GM23248 (cell line): ENCODE measurements around the gene XKRX. TPM values are rescaled to one million over a fixed set of nuclear protein-coding genes. Genes with fewer than 3 reads are reported as not detected.
A peak's percentile ranks its signal among the peaks of the same experiment; 100 is the strongest.

Experiments
- DNase-seq: peaks from one replicate; pipeline ENCODE4 v3.0.0-alpha.2; 2015
- H2AFZ ChIP-seq: fragments of 200-600 bp; sonication (generic); 2 replicates; pipeline ENCODE4 v1.6.1; 2016; ENCODE audit warnings: antibody characterized with exemption
- H3F3A ChIP-seq: fragments of 200-600 bp; sonication (generic); 2 replicates; pipeline ENCODE4 v1.6.1; 2016; ENCODE audit warnings: mild to moderate bottlenecking, antibody characterized with exemption, mixed run types; ENCODE audit not compliant: insufficient read depth
- H3K27ac ChIP-seq: fragments of 200-600 bp; sonication (generic); 2 replicates; pipeline ENCODE4 v1.5.1; 2016; ENCODE audit warnings: mild to moderate bottlenecking
- H3K27me3 ChIP-seq: fragments of 200-600 bp; sonication (generic); replicated peaks from 2 replicates; pipeline ENCODE4 v1.6.1; 2016; ENCODE audit warnings: mild to moderate bottlenecking; ENCODE audit not compliant: insufficient read depth
- H3K36me3 ChIP-seq: fragments of 200-600 bp; sonication (generic); 2 replicates; pipeline ENCODE4 v1.6.1; 2016; ENCODE audit warnings: low read depth, mild to moderate bottlenecking
- H3K4me1 ChIP-seq: fragments of 200-600 bp; sonication (generic); 2 replicates; pipeline ENCODE4 v1.6.1; 2016; ENCODE audit warnings: mild to moderate bottlenecking; ENCODE audit not compliant: insufficient read depth
- H3K4me2 ChIP-seq: fragments of 200-600 bp; sonication (generic); one replicate; pipeline ENCODE4 v1.6.1; 2016; ENCODE audit warnings: mild to moderate bottlenecking; ENCODE audit not compliant: unreplicated experiment
- H3K4me3 ChIP-seq: fragments of 200-600 bp; sonication (generic); 2 replicates; pipeline ENCODE4 v1.5.1; 2016; ENCODE audit warnings: mild to moderate bottlenecking
- H3K79me2 ChIP-seq: fragments of 200-600 bp; sonication (generic); 2 replicates; pipeline ENCODE4 v1.6.1; 2016; ENCODE audit warnings: mild to moderate bottlenecking; ENCODE audit not compliant: insufficient read depth
- H3K9ac ChIP-seq: fragments of 200-600 bp; sonication (generic); 2 replicates; pipeline ENCODE4 v1.6.1; 2016; ENCODE audit warnings: mild to moderate bottlenecking
- H3K9me2 ChIP-seq: fragments of 200-600 bp; sonication (generic); 2 replicates; pipeline ENCODE4 v1.6.1; 2016; ENCODE audit warnings: mixed run types, mild to moderate bottlenecking, moderate library complexity; ENCODE audit not compliant: insufficient read depth
- H3K9me3 ChIP-seq: fragments of 200-600 bp; sonication (generic); one replicate; pipeline ENCODE4 v1.6.1; 2017; ENCODE audit warnings: low read depth
- H4K20me1 ChIP-seq: fragments of 200-600 bp; sonication (generic); 2 replicates; pipeline ENCODE4 v1.6.0; 2016; ENCODE audit not compliant: insufficient read depth
- EZH2 ChIP-seq: fragments of 200-600 bp; sonication (generic); IDR thresholded peaks from 2 replicates; pipeline ENCODE4 v1.6.1; 2018; ENCODE audit warnings: antibody characterized with exemption, mild to moderate bottlenecking; ENCODE audit not compliant: insufficient read depth, poor library complexity, severe bottlenecking
- EZH2phosphoT487 ChIP-seq: fragments of 200-600 bp; sonication (generic); IDR thresholded peaks from 2 replicates; pipeline ENCODE4 v1.6.1; 2018; ENCODE audit warnings: antibody characterized with exemption, moderate library complexity, mild to moderate bottlenecking, low read depth; ENCODE audit not compliant: insufficient read depth
- WGBS, 2 experiments: methylation state at CpG; one replicate each; pipeline ENCODE4 v1.1.6; 2015 to 2017; ENCODE audit warnings: low lambda C conversion rate in 2 of 2, low coverage in 1 of 2; ENCODE audit errors: missing lambda C conversion rate in 2 of 2; 5-methylcytosine and 5-hydroxymethylcytosine counted together
- in situ Hi-C: fragments of 300-500 bp; cut with MboI; formaldehyde crosslinking; loops from 2 replicates; pipeline ENCODE4 v1.15.0; 2020
- polyA plus RNA-seq: library from polyadenylated mRNA; unstranded; fragments of >200 nt; fragmentation: Nextera tagmentation; extraction: Ambion mirVana; gene quantifications from 2 replicates; pipeline ENCODE4 v1.2.1, GENCODE V29; 2016
- total RNA-seq: library from RNA; depleted of rRNA; stranded (reverse); fragments of >200 nt; shearing (Covaris generic); gene quantifications from 2 replicates; pipeline ENCODE4 v1.2.3, GENCODE V29; 2014

Gene XKRX
- total and polyA plus RNA-seq, 2 experiments from 2014 or later: not detected

GRCh38 chrX:100911731-100912130 lies 17.0 kb downstream of the XKRX start:
- in situ Hi-C loops: no loop called here
- Histone ChIP-seq H3K4me3 (no peak overlapping the region), H3K9ac (no peak overlapping the region), H3K36me3 (no peaks in the 10 kb centered on the region), H3K9me2 (no peaks in the 10 kb centered on the region), H3F3A (no peaks in the 10 kb centered on the region), H3K79me2 (no peaks in the 10 kb centered on the region), H3K27ac (no peak overlapping the region), H3K27me3 (no peaks in the 10 kb centered on the region), H3K9me3 (no peaks in the 10 kb centered on the region), H3K4me1 (peaks cover 9% of the 10 kb centered on the region; the same call in 1 of the 2 replicates), H2AFZ (no peak overlapping the region), H3K4me2 (no peak overlapping the region), H4K20me1 (no peaks in the 10 kb centered on the region)
- TF ChIP-seq EZH2 (no peak), EZH2phosphoT487 (no peak)
- peak; percentile 1 for DNase-seq
- WGBS, 2 experiments: 100% methylated on average over 1 of the region's 1 CpG

DNA sequence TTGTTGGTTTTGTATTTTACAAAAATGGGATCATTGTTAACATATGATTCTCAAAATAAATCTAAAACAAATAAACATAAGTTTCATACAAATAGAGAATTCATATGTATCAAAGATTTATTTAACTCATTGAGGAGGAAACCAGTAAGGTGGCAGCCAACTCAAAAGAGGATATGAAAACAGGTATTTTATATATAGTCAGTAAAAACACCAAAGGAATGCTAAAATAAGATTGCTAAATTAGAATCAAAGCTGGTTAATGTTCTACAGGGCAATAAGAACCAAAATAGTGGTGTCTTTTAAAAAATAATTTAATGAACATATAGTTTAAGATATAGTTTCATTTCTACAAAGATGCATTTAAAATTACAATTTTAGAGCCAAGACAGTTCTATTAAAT lies 23.1 kb downstream of the XKRX start:
- DNase-seq: no peak
- H3K4me1 ChIP-seq: no peaks in the 10 kb centered on the region
- in situ Hi-C loops: no loop called here

GRCh38 chrX:100904433-100904832 lies 24.3 kb downstream of the XKRX start:
- Histone ChIP-seq H3K79me2 (no peaks in the 10 kb centered on the region), H4K20me1 (no peaks in the 10 kb centered on the region), H3K9me3 (no peaks in the 10 kb centered on the region), H2AFZ (no peak overlapping the region), H3K9me2 (no peaks in the 10 kb centered on the region), H3K9ac (no peak overlapping the region), H3F3A (no peaks in the 10 kb centered on the region), H3K4me1 (no peaks in the 10 kb centered on the region), H3K36me3 (no peaks in the 10 kb centered on the region), H3K4me2 (no peak overlapping the region), H3K27ac (no peak overlapping the region), H3K27me3 (no peaks in the 10 kb centered on the region), H3K4me3 (no peak overlapping the region)
- TF ChIP-seq EZH2phosphoT487 (no peak), EZH2 (no peak)
- whole genome bisulfite sequencing, 2 experiments: 4 to 15% methylated on average over 2 of the region's 2 CpGs
- no peak for DNase-seq
- in situ Hi-C loops: no loop called here

More for the DNA sequence above, 23.1 kb downstream of the XKRX start:
- no peak overlapping the region for H3K4me3 ChIP-seq
- no peak overlapping the region for H3K9ac ChIP-seq
- no peaks in the 10 kb centered on the region for H3K9me3 ChIP-seq
- no peak overlapping the region for H2AFZ ChIP-seq
- no peaks in the 10 kb centered on the region for H3K36me3 ChIP-seq
- no peak overlapping the region for H3K4me2 ChIP-seq
- no peaks in the 10 kb centered on the region for H4K20me1 ChIP-seq
- H3K79me2 ChIP-seq: no peaks in the 10 kb centered on the region
- no peaks in the 10 kb centered on the region for H3K27me3 ChIP-seq
- TF ChIP-seq EZH2phosphoT487 (no peak), EZH2 (no peak)
- H3K27ac ChIP-seq: no peak overlapping the region
- H3K9me2 ChIP-seq: no peaks in the 10 kb centered on the region
- no peaks in the 10 kb centered on the region for H3F3A ChIP-seq

DNA sequence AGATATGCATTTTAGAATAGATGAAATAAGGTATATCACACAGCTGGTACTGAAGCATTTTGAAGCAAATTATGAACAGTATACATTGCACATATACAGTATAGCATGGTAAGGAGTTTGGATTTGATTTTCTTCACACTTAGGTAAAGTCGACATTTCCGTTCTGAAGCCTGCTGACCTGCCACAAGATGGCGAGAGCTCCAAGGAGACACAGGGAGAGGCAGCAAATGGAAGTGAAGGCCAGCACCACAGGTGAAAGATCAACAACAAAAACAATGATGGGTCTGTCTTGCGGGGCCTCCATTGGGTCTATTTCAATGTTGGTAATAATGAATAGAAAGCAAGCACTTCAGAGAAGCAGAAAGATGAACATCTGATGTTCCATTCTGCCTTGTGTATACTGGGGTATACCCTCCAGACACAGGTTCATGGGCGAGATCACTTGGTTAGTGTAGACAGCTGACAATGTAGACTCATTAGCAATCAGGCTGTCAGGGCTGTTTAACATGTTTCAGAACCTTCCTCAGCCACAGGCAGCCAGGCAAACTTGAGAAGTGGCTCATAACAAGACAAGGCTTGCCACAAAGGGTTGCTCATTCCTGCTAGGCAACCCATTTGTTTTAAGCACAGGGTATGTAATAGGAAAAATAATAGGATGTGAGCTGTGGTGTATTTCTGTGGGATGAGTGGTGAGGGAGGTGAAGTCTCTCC lies 33.2 kb downstream of the XKRX start:
- DNase-seq: peak; percentile 55
- Histone ChIP-seq H2AFZ (no peak overlapping the region), H4K20me1 (no peaks in the 10 kb centered on the region), H3K9me3 (no peaks in the 10 kb centered on the region), H3K4me2 (no peak overlapping the region), H3K36me3 (no peaks in the 10 kb centered on the region), H3K79me2 (no peaks in the 10 kb centered on the region), H3K9me2 (no peaks in the 10 kb centered on the region), H3K4me3 (no peak overlapping the region), H3K4me1 (no peaks in the 10 kb centered on the region), H3K9ac (no peak overlapping the region), H3F3A (no peaks in the 10 kb centered on the region), H3K27me3 (no peaks in the 10 kb centered on the region), H3K27ac (no peak overlapping the region)
- TF ChIP-seq EZH2: no peak
- TF ChIP-seq EZH2phosphoT487: no peak
- in situ Hi-C loops: no loop called here
- WGBS, 2 experiments: 16 to 22% methylated on average over 5 of the region's 5 CpGs
